SK-N-SH (cell line): ENCODE measurements around the gene CACNA1A. TPM values are rescaled to one million over a fixed set of nuclear protein-coding genes. Genes with fewer than 3 reads are reported as not detected.

ENCODE experiments used
- CTCF ChIA-PET: fragments of 300-600, 350-600 bp; formaldehyde crosslinking; extraction: SDS; loops from one replicate; lab custom pipeline; 2021; lab: Yijun Ruan, JAX
- POLR2A ChIA-PET: fragments of 350-600 bp; sonication (Branson Sonifier 250); formaldehyde crosslinking; extraction: SDS; loops from one replicate; lab custom pipeline; 2020; ENCODE audit warnings: antibody characterized with exemption, inconsistent platforms; lab: Yijun Ruan, JAX
- DNase-seq: peaks from one replicate; pipeline ENCODE4 v3.0.0; 2012
- H2AFZ ChIP-seq: fragments of 200-600 bp; sonication (generic); 2 replicates; pipeline ENCODE4 v1.8.1; 2016; ENCODE audit warnings: antibody characterized with exemption, mild to moderate bottlenecking, low read depth
- H3F3A ChIP-seq: fragments of 200-600 bp; sonication (generic); replicated peaks from 2 replicates; pipeline ENCODE3; 2016; ENCODE audit warnings: antibody characterized with exemption, mild to moderate bottlenecking; ENCODE audit not compliant: insufficient read depth
- H3K27ac ChIP-seq, 2 experiments: fragments of 200-500 bp in 1 of 2; fragments of 200-600 bp in 1 of 2; sonication (Bioruptor generic) in 1 of 2; sonication (generic), shearing (Covaris generic) in 1 of 2; 2 replicates each; pipeline versions ENCODE4 v1.5.1 to v1.6.1; 2014 to 2016; ENCODE audit warnings: low read depth in 2 of 2, inconsistent platforms in 1 of 2, low read length in 1 of 2, mild to moderate bottlenecking in 1 of 2, mixed read lengths in 1 of 2
- H3K27me3 ChIP-seq: fragments of 200-600 bp; sonication (generic), shearing (Covaris generic); 2 replicates; pipeline ENCODE4 v1.6.1; 2016; ENCODE audit warnings: mixed run types; ENCODE audit not compliant: insufficient read depth
- H3K36me3 ChIP-seq, 2 experiments: fragments of 200-500 bp in 1 of 2; fragments of 200-600 bp in 1 of 2; sonication (Bioruptor generic) in 1 of 2; sonication (generic) in 1 of 2; replicated peaks in 1 of 2; 2 replicates each; pipeline versions ENCODE3 to v1.5.1; 2014 to 2016; ENCODE audit warnings: low read length in 1 of 2, mild to moderate bottlenecking in 1 of 2; ENCODE audit not compliant: insufficient read depth in 2 of 2, control insufficient read depth in 1 of 2
- H3K4me1 ChIP-seq, 2 experiments: fragments of 200-500 bp in 1 of 2; fragments of 200-600 bp in 1 of 2; sonication (Bioruptor generic) in 1 of 2; sonication (generic), shearing (Covaris generic) in 1 of 2; 2 replicates each; pipeline versions ENCODE4 v1.5.1 to v1.6.1; 2014 to 2016; ENCODE audit warnings: low read depth in 1 of 2, low read length in 1 of 2, mixed run types in 1 of 2; ENCODE audit not compliant: insufficient read depth in 2 of 2, control insufficient read depth in 1 of 2
- H3K4me2 ChIP-seq: fragments of 200-600 bp; sonication (generic), shearing (Covaris generic); 2 replicates; pipeline ENCODE4 v1.6.1; 2017; ENCODE audit warnings: mixed run types
- H3K4me3 ChIP-seq, 2 experiments: fragments of 200-500 bp in 1 of 2; fragments of 200-600 bp in 1 of 2; sonication (Bioruptor generic) in 1 of 2; sonication (generic), shearing (Covaris generic) in 1 of 2; 2 replicates each; pipeline versions ENCODE4 v1.5.1 to v1.8.1; 2014 to 2016; ENCODE audit warnings: low read depth in 2 of 2, inconsistent platforms in 1 of 2, low read length in 1 of 2, mild to moderate bottlenecking in 1 of 2, mixed read lengths in 1 of 2, moderate library complexity in 1 of 2
- H3K79me2 ChIP-seq: fragments of 200-600 bp; sonication (generic); 2 replicates; pipeline ENCODE4 v1.8.1; 2017; ENCODE audit warnings: mild to moderate bottlenecking; ENCODE audit not compliant: insufficient read depth
- H3K9ac ChIP-seq: fragments of 200-600 bp; sonication (generic); 2 replicates; pipeline ENCODE4 v1.6.1; 2017; ENCODE audit warnings: mixed run types
- H3K9me2 ChIP-seq: fragments of 200-600 bp; sonication (generic); 2 replicates; pipeline ENCODE4 v1.6.1; 2017; ENCODE audit warnings: mixed run types
- H3K9me3 ChIP-seq: fragments of 200-600 bp; sonication (generic); 2 replicates; pipeline ENCODE4 v1.6.1; 2017; ENCODE audit warnings: mixed run types, mild to moderate bottlenecking, moderate library complexity
- H4K20me1 ChIP-seq: fragments of 200-600 bp; sonication (generic); 2 replicates; pipeline ENCODE4 v1.6.1; 2017; ENCODE audit warnings: mild to moderate bottlenecking, mixed run types; ENCODE audit not compliant: insufficient read depth
- CHD2 ChIP-seq: fragments of 150-350 bp; IDR thresholded peaks from 2 replicates; pipeline ENCODE4 v1.6.1; 2018; ENCODE audit warnings: low read length; ENCODE audit not compliant: partially characterized antibody
- EP300 ChIP-seq, 2 experiments: IDR thresholded peaks; 2 replicates each; pipeline versions ENCODE4 v1.4.0 to v1.6.1; 2012; ENCODE audit warnings: borderline replicate concordance in 1 of 2, low read depth in 1 of 2, low read length in 1 of 2
- EZH2phosphoT487 ChIP-seq: fragments of 200-600 bp; sonication (generic); IDR thresholded peaks from 2 replicates; pipeline ENCODE4 v1.6.1; 2017; ENCODE audit warnings: low read depth, mixed run types, mild to moderate bottlenecking, antibody characterized with exemption, moderate library complexity, borderline replicate concordance
- FOXJ3 ChIP-seq: sonication (generic); formaldehyde crosslinking; IDR thresholded peaks from 2 replicates; pipeline ENCODE4 v1.5.1; 2020; ENCODE audit warnings: mild to moderate bottlenecking, missing genetic modification reagents
- GATA2 ChIP-seq: sonication (generic); formaldehyde crosslinking; IDR thresholded peaks from 2 replicates; pipeline ENCODE4 v1.5.0; 2020; ENCODE audit warnings: mild to moderate bottlenecking, missing genetic modification reagents
- JUND ChIP-seq: IDR thresholded peaks from 2 replicates; pipeline ENCODE4 v1.4.0; 2012
- NFIC ChIP-seq: IDR thresholded peaks from 2 replicates; pipeline ENCODE4 v1.4.0; 2012; ENCODE audit warnings: borderline replicate concordance
- RFX5 ChIP-seq: IDR thresholded peaks from 2 replicates; pipeline ENCODE4 v1.6.1; 2012; ENCODE audit warnings: mild to moderate bottlenecking, improper control_type of control experiment, low read length
- SIN3A ChIP-seq: IDR thresholded peaks from 2 replicates; pipeline ENCODE4 v1.6.1; 2012; ENCODE audit warnings: low read depth, mild to moderate bottlenecking, low read length, moderate library complexity, borderline replicate concordance
- WGBS: methylation state at CpG from one replicate; pipeline ENCODE4 v1.1.6; 2017; ENCODE audit warnings: low lambda C conversion rate; 5-methylcytosine and 5-hydroxymethylcytosine counted together
- polyA plus RNA-seq, 3 experiments: library from polyadenylated mRNA; depleted of rRNA; stranded (reverse); fragments of >200 nt; gene quantifications; 2 replicates each; pipeline ENCODE4 v1.2.3, GENCODE V29; 2012
- TF ChIP-seq, protein P1 (sequence below): IDR thresholded peaks from 2 replicates; pipeline ENCODE4 v1.4.0; 2012; ENCODE audit warnings: low read depth
- TF ChIP-seq, protein P2 (sequence below): fragments of 200-600 bp; sonication (generic); IDR thresholded peaks from 2 replicates; pipeline ENCODE4 v1.6.1; 2017; ENCODE audit warnings: antibody characterized with exemption, mild to moderate bottlenecking, moderate library complexity
- TF ChIP-seq, protein P3 (sequence below): IDR thresholded peaks from 2 replicates; pipeline ENCODE4 v1.6.1; 2012; ENCODE audit warnings: mild to moderate bottlenecking, low read depth, low read length, moderate library complexity
- TF ChIP-seq, protein P4 (sequence below): IDR thresholded peaks from 2 replicates; pipeline ENCODE4 v1.4.0; 2012; ENCODE audit warnings: low read depth, borderline replicate concordance
- TF ChIP-seq, protein P5 (sequence below): IDR thresholded peaks from 2 replicates; pipeline ENCODE4 v1.4.0; 2012; ENCODE audit warnings: low read depth, borderline replicate concordance

Gene CACNA1A
- polyA plus RNA-seq, 1 of the 3 experiments (the other 2 are of a cell fraction): 1.3 TPM

DNA sequence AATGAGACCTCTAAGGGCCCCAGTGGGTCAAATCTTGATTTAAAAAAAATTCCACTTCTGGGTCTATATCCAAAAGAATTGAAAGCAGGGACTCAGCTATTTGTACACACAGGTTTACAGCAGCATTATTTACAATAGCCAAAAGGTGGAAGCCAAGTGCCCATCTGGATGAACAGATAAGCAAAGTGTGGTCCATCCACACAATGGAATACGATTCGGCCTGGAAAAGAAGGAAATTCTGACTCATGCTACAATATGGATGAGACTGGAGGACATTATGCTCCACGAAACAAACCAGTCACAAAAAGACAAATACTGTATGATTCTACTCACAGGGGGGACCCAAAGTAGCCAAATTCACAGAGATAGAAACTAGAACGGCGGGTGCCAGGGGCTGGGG lies 76.7 kb downstream of the CACNA1A start:
- no peaks in the 10 kb centered on the region for H4K20me1 ChIP-seq
- TF ChIP-seq SIN3A (no peak), JUND (no peak), EP300 (IDR thresholded peaks at IDR 0.05; ENCODE audit: borderline replicate concordance in 1 of 2, low read depth in 1 of 2, low read length in 1 of 2) (no peak), NFIC (no peak), EZH2phosphoT487 (no peak), RFX5 (no peak), FOXJ3 (CRISPR knock-in tag) (no peak), CHD2 (no peak), GATA2 (CRISPR knock-in tag) (no peak)
- TF ChIP-seq, protein P1, sequence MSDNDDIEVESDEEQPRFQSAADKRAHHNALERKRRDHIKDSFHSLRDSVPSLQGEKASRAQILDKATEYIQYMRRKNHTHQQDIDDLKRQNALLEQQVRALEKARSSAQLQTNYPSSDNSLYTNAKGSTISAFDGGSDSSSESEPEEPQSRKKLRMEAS: no peak
- TF ChIP-seq, protein P2, sequence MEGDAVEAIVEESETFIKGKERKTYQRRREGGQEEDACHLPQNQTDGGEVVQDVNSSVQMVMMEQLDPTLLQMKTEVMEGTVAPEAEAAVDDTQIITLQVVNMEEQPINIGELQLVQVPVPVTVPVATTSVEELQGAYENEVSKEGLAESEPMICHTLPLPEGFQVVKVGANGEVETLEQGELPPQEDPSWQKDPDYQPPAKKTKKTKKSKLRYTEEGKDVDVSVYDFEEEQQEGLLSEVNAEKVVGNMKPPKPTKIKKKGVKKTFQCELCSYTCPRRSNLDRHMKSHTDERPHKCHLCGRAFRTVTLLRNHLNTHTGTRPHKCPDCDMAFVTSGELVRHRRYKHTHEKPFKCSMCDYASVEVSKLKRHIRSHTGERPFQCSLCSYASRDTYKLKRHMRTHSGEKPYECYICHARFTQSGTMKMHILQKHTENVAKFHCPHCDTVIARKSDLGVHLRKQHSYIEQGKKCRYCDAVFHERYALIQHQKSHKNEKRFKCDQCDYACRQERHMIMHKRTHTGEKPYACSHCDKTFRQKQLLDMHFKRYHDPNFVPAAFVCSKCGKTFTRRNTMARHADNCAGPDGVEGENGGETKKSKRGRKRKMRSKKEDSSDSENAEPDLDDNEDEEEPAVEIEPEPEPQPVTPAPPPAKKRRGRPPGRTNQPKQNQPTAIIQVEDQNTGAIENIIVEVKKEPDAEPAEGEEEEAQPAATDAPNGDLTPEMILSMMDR: no peak
- TF ChIP-seq, protein P3, sequence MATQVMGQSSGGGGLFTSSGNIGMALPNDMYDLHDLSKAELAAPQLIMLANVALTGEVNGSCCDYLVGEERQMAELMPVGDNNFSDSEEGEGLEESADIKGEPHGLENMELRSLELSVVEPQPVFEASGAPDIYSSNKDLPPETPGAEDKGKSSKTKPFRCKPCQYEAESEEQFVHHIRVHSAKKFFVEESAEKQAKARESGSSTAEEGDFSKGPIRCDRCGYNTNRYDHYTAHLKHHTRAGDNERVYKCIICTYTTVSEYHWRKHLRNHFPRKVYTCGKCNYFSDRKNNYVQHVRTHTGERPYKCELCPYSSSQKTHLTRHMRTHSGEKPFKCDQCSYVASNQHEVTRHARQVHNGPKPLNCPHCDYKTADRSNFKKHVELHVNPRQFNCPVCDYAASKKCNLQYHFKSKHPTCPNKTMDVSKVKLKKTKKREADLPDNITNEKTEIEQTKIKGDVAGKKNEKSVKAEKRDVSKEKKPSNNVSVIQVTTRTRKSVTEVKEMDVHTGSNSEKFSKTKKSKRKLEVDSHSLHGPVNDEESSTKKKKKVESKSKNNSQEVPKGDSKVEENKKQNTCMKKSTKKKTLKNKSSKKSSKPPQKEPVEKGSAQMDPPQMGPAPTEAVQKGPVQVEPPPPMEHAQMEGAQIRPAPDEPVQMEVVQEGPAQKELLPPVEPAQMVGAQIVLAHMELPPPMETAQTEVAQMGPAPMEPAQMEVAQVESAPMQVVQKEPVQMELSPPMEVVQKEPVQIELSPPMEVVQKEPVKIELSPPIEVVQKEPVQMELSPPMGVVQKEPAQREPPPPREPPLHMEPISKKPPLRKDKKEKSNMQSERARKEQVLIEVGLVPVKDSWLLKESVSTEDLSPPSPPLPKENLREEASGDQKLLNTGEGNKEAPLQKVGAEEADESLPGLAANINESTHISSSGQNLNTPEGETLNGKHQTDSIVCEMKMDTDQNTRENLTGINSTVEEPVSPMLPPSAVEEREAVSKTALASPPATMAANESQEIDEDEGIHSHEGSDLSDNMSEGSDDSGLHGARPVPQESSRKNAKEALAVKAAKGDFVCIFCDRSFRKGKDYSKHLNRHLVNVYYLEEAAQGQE: no peak
- TF ChIP-seq, protein P4, sequence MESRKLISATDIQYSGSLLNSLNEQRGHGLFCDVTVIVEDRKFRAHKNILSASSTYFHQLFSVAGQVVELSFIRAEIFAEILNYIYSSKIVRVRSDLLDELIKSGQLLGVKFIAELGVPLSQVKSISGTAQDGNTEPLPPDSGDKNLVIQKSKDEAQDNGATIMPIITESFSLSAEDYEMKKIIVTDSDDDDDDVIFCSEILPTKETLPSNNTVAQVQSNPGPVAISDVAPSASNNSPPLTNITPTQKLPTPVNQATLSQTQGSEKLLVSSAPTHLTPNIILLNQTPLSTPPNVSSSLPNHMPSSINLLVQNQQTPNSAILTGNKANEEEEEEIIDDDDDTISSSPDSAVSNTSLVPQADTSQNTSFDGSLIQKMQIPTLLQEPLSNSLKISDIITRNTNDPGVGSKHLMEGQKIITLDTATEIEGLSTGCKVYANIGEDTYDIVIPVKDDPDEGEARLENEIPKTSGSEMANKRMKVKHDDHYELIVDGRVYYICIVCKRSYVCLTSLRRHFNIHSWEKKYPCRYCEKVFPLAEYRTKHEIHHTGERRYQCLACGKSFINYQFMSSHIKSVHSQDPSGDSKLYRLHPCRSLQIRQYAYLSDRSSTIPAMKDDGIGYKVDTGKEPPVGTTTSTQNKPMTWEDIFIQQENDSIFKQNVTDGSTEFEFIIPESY: no peak
- TF ChIP-seq, protein P5, sequence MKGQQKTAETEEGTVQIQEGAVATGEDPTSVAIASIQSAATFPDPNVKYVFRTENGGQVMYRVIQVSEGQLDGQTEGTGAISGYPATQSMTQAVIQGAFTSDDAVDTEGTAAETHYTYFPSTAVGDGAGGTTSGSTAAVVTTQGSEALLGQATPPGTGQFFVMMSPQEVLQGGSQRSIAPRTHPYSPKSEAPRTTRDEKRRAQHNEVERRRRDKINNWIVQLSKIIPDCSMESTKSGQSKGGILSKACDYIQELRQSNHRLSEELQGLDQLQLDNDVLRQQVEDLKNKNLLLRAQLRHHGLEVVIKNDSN: no peak
- no peaks in the 10 kb centered on the region for H3K79me2 ChIP-seq
- H3K36me3 ChIP-seq: no peaks in the 10 kb centered on the region
- ChIA-PET CTCF (interaction anchor here (0.8 to 1.5 kb wide), 3 partner anchors 12 to 64 kb away, joined by 3 to 5 read pairs (median 4); no protein-coding TSS in a partner anchor), POLR2A (no interaction called here)
- no peaks in the 10 kb centered on the region for H3K4me1 ChIP-seq
- DNase-seq: no peak
- H3K4me3 ChIP-seq: no peak overlapping the region
- no peak overlapping the region for H3K4me2 ChIP-seq
- no peak overlapping the region for H3K27ac ChIP-seq
- no peak overlapping the region for H3K9ac ChIP-seq
- H3F3A ChIP-seq: no peaks in the 10 kb centered on the region
- H3K9me3 ChIP-seq: no peaks in the 10 kb centered on the region
- no peak overlapping the region for H2AFZ ChIP-seq
- peaks cover 12% of the 10 kb centered on the region; the same call in 1 of the 2 replicates for H3K27me3 ChIP-seq
- 6% methylated on average over 5 of the region's 5 CpGs for WGBS
- no peaks in the 10 kb centered on the region for H3K9me2 ChIP-seq
